ENCODE results near the gene MAP3K14.
A peak's percentile ranks its signal among the peaks of the same experiment; 100 is the strongest.

GRCh38 chr17:45277216-45277849 lies 39.5 kb downstream of the MAP3K14 start:
- TF ChIP-seq EP300 (IDR thresholded peaks at IDR 0.05), result no peak
- TF ChIP-seq, protein P1, sequence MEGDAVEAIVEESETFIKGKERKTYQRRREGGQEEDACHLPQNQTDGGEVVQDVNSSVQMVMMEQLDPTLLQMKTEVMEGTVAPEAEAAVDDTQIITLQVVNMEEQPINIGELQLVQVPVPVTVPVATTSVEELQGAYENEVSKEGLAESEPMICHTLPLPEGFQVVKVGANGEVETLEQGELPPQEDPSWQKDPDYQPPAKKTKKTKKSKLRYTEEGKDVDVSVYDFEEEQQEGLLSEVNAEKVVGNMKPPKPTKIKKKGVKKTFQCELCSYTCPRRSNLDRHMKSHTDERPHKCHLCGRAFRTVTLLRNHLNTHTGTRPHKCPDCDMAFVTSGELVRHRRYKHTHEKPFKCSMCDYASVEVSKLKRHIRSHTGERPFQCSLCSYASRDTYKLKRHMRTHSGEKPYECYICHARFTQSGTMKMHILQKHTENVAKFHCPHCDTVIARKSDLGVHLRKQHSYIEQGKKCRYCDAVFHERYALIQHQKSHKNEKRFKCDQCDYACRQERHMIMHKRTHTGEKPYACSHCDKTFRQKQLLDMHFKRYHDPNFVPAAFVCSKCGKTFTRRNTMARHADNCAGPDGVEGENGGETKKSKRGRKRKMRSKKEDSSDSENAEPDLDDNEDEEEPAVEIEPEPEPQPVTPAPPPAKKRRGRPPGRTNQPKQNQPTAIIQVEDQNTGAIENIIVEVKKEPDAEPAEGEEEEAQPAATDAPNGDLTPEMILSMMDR (IDR thresholded peaks at IDR 0.05), result peak; percentile 78 to 87
- no peak for TF ChIP-seq POLR2A (IDR thresholded peaks at IDR 0.05)

Data from suprapubic skin (tissue), 3 donors.